HG03064 (cell line): ENCODE results near the gene CT55.
"Not testable (repeated sequence)": the region's sequence is repeated elsewhere in the genome, so short reads cannot be mapped to it uniquely, and the experiment has no call there.

ENCODE experiments used
- ATAC-seq: cut with Tn5 transposase; IDR thresholded peaks from one replicate; pipeline ENCODE4 v1.9.1; 2021; ENCODE audit warnings: low read depth; ENCODE audit not compliant: unreplicated experiment

The CT55 gene

GRCh38 chrX:135170877-135171519, at the start of gene CT55:
TSS of gene CT55 (minus strand) at chrX:135171398. CDS start at chrX:135171171, 227 bp downstream.
- ATAC-seq: no peak

GRCh38 chrX:135213200-135213844, 42.1 kb upstream of the CT55 start:
- no peak for ATAC-seq

- ATAC-seq: not testable (repeated sequence)
These were observed 35.2 kb upstream of the CT55 start for GRCh38 chrX:135206427-135206826.

- ATAC-seq: no peak
These were observed 29.1 kb upstream of the CT55 start for GRCh38 chrX:135200297-135200696.

GRCh38 chrX:135194684-135195083, 23.5 kb upstream of the CT55 start:
- ATAC-seq: no peak

GRCh38 chrX:135193740-135194139, 22.5 kb upstream of the CT55 start:
- no peak for ATAC-seq

GRCh38 chrX:135191838-135192237, 20.6 kb upstream of the CT55 start:
- no peak for ATAC-seq

- ATAC-seq: peak; percentile 65
These were observed 14.7 kb upstream of the CT55 start for GRCh38 chrX:135185795-135186443.

GRCh38 chrX:135178636-135179035, 7.4 kb upstream of the CT55 start:
- no peak for ATAC-seq

GRCh38 chrX:135170468-135170867, 730 bp downstream of the CT55 start:
- ATAC-seq: no peak

- ATAC-seq: not testable (repeated sequence)
These were observed 1.7 kb downstream of the CT55 start for GRCh38 chrX:135169534-135169933.

GRCh38 chrX:135168486-135168885, 2.7 kb downstream of the CT55 start:
- no peak for ATAC-seq

GRCh38 chrX:135154688-135155087, 16.5 kb downstream of the CT55 start:
- ATAC-seq: not testable (repeated sequence)

- ATAC-seq: not testable (repeated sequence)
These were observed 45.1 kb downstream of the CT55 start for GRCh38 chrX:135126145-135126544.

- ATAC-seq: not testable (repeated sequence)
These were observed 51.1 kb downstream of the CT55 start, which contains the start of gene ETDB for GRCh38 chrX:135120056-135120576. TSS of gene ETDB (minus strand) at chrX:135120526. CDS start at chrX:135119261, 1,265 bp downstream.

- not testable (repeated sequence) for ATAC-seq
These were observed 55.1 kb downstream of the CT55 start for GRCh38 chrX:135116064-135116463.

- ATAC-seq: peak; percentile 91
These were observed 56.8 kb downstream of the CT55 start for GRCh38 chrX:135114392-135114791.

GRCh38 chrX:135112743-135113142, 58.5 kb downstream of the CT55 start:
- ATAC-seq: no peak

- ATAC-seq: no peak
These were observed 59.0 kb downstream of the CT55 start for GRCh38 chrX:135112096-135112729.

- no peak for ATAC-seq
These were observed 61.6 kb downstream of the CT55 start for GRCh38 chrX:135109554-135109953.
